GM12891 (cell line): ENCODE measurements around the gene MAP4K1.

Experiments used
- POLR2A ChIP-seq: IDR thresholded peaks from 2 replicates; pipeline ENCODE4 v1.6.1; 2011; ENCODE audit warnings: low read depth, low read length, control low read depth
- POLR2AphosphoS5 ChIP-seq: IDR thresholded peaks from 2 replicates; pipeline ENCODE4 v1.6.1; 2011; ENCODE audit warnings: low read depth, low read length, control low read depth

DNA sequence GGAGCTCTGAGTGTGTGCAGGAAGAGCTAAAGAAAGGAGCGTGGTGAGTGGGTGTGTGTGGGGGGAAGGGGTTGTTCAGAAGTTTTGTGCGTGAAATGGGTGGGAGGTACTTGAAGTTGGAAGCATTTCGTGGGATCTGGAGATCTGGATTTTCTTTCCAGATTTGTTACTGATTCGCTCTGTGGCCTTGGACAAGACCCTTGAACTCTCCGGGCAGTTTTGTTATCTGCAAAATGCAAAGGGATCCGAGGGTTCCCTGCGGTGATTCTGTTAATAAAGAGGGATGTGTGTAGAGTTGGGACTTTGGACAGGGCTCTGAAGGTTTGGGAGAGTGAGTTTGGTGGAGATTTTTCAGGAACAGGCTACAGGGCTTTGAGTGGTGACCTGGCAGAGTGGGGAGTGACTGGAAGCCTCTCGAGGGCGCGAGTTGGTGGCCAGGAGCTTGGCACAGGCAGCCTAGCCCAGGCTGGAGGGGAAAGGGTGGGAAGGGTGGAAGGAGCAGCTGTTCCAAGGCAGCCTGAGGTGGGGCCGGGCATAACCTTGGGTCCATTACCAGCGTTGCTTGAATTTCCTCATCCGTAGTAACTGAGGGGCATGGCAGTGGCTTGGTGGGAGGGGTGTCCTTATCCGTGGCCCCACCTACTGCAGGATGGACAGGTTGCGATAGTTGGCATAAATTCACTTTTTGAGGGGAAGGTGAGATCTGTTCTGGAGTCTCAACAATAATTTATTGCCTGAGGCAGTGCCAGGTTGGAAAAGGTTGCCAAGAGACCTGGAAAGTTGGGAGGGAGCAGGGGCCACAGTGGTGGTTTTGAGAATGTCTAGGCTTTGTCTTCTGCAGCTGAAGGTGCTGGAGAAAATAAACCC lies 31.8 kb upstream of the MAP4K1 start:
- TF ChIP-seq POLR2AphosphoS5 (no peak), POLR2A (no peak)
